HFFc6 (cell line): ENCODE results near the gene ENTREP1. TPM values are rescaled to one million over a fixed set of nuclear protein-coding genes. Genes with fewer than 3 reads are reported as not detected.

Source experiments
- DNase-seq: peaks from one replicate; pipeline ENCODE4 v3.0.0-alpha.2; 2018
- H3K27ac Mint-ChIP-seq: 2 replicates; pipeline ENCODE4 v1.8.0; 2020; ENCODE audit warnings: mild to moderate bottlenecking, mixed read lengths
- H3K27me3 Mint-ChIP-seq: 2 replicates; pipeline ENCODE4 v1.8.0; 2021; ENCODE audit warnings: mild to moderate bottlenecking, moderate library complexity, mixed read lengths; ENCODE audit not compliant: insufficient read depth
- H3K36me3 Mint-ChIP-seq: 2 replicates; pipeline ENCODE4 v1.8.0; 2021; ENCODE audit warnings: low read depth, mixed read lengths
- H3K4me1 Mint-ChIP-seq: 2 replicates; pipeline ENCODE4 v1.8.0; 2020; ENCODE audit warnings: low read depth, mixed read lengths
- H3K4me3 Mint-ChIP-seq: 2 replicates; pipeline ENCODE4 v1.8.0; 2020; ENCODE audit warnings: mild to moderate bottlenecking, moderate library complexity, mixed read lengths
- H3K9me3 Mint-ChIP-seq: 2 replicates; pipeline ENCODE4 v1.8.0; 2020; ENCODE audit warnings: mild to moderate bottlenecking, mixed read lengths
- total RNA-seq, 6 experiments: library from RNA; stranded (reverse); fragmentation: NEBNext Ultra II Directional; extraction: Animal tissue kit (Norgen Biotek cat#: 25700); gene quantifications; 2 replicates in 1 of 6; 3 replicates in 5 of 6; pipeline ENCODE4 v1.2.3, GENCODE V29; 2021
- TF ChIP-seq, protein P1 (sequence below): fragments of 200-600 bp; sonication (generic); IDR thresholded peaks from 2 replicates; pipeline ENCODE4 v1.5.0; 2021; ENCODE audit warnings: antibody characterized with exemption, mild to moderate bottlenecking

Gene ENTREP1
- total RNA-seq, 6 experiments from 2014 or later, result 0.09 TPM; not detected in 5

DNA sequence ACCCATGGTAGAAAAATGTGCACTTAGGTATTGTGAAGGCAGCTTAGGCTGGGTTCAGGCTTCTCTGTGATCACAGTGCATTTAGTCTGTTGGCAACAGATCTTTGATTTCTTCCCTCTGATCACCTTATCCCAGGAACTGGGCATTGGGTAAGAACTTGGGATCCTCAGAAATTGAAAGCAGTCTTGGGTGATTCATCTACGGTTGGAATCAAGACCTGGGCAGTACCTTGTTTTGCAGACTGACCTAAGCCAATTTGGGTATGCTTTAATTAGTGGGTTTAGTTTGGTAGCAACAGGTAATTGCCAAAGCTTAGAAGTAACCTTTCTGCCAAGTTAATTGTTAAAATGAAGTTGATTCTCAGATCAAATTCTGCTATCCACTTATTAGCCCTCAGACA lies 17.8 kb downstream of the ENTREP1 start:
- Mint-ChIP-seq H3K4me3 (no peak overlapping the region), H3K9me3 (no peaks in the 10 kb centered on the region), H3K27me3 (peaks cover 15% of the 10 kb centered on the region), H3K36me3 (no peaks in the 10 kb centered on the region), H3K4me1 (0 out of 2 replicates have a peak, but pooled peaks cover 5% of the 10 kb centered on the region), H3K27ac (no peak overlapping the region)
- TF ChIP-seq, protein P1, sequence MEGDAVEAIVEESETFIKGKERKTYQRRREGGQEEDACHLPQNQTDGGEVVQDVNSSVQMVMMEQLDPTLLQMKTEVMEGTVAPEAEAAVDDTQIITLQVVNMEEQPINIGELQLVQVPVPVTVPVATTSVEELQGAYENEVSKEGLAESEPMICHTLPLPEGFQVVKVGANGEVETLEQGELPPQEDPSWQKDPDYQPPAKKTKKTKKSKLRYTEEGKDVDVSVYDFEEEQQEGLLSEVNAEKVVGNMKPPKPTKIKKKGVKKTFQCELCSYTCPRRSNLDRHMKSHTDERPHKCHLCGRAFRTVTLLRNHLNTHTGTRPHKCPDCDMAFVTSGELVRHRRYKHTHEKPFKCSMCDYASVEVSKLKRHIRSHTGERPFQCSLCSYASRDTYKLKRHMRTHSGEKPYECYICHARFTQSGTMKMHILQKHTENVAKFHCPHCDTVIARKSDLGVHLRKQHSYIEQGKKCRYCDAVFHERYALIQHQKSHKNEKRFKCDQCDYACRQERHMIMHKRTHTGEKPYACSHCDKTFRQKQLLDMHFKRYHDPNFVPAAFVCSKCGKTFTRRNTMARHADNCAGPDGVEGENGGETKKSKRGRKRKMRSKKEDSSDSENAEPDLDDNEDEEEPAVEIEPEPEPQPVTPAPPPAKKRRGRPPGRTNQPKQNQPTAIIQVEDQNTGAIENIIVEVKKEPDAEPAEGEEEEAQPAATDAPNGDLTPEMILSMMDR, result no peak
- no peak for DNase-seq

DNA sequence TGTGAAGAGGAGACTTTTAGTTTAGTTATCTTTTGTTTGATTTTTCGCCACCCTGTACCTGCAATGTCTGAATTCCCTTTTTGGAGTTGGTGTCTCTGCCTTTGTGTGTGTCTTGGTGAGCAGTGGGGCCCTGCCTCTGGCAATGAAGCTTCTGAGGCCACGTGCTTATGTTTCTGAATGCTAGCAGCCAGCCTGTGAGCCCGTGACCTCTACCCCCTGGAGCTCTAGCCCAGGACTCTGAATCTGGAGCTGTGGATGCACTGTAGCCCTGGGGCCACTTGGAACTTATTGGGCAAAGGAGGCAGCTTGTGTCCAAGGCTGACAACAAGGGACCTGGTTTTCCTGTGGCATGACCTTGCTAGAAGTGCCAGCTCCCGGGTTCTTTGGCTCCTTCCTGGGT lies 19.4 kb downstream of the ENTREP1 start:
- no peaks in the 10 kb centered on the region for H3K36me3 Mint-ChIP-seq

DNA sequence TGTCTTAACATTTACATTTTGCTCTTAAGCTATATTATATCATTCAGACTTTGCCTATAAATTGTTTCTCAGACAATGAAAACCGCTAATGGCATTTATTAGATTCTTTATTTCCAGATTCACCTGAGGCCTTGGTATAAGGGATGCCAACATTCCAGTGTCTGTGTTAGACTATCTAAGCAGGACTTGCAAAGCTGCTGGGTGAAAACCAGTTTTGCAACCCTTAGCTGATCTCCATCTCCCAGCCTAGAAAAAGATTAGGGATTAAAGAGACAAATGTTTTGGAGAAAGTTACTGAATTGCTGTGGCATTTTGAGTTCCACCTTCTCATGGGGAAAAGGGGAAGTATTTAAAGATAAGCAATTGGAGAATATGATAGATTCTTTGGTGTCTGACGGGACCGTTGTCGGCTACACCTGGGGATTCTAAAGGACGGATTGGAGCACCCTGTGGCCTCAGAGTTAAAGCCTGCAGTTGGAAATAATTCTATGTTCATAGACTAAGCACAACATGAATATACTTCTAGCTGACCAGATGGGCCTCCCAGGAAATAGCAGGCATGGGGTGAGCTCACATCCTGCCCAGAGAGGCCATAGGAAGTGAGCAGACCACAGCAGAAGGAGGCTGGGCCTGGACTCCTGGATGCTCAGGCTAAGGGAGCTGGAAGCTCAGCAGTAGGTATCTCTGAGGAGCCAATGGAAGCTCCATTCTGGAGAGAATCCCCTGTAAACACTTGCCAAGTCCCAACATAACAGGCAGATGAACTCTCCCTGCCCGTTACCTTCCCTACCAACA lies 21.8 kb downstream of the ENTREP1 start:
- H3K27ac Mint-ChIP-seq, result no peak overlapping the region
- H3K36me3 Mint-ChIP-seq, result no peaks in the 10 kb centered on the region
- no peak for DNase-seq
- H3K9me3 Mint-ChIP-seq, result no peaks in the 10 kb centered on the region
- TF ChIP-seq, protein P1, result no peak
- peaks cover 9% of the 10 kb centered on the region for H3K27me3 Mint-ChIP-seq
- no peak overlapping the region for H3K4me3 Mint-ChIP-seq
- H3K4me1 Mint-ChIP-seq, result 0 out of 2 replicates have a peak, but pooled peaks cover 5% of the 10 kb centered on the region

More for the DNA sequence above, 19.4 kb downstream of the ENTREP1 start:
- 0 out of 2 replicates have a peak, but pooled peaks cover 5% of the 10 kb centered on the region for H3K4me1 Mint-ChIP-seq
- no peak for DNase-seq
- no peak overlapping the region for H3K4me3 Mint-ChIP-seq
- TF ChIP-seq, protein P1, result no peak
- no peaks in the 10 kb centered on the region for H3K9me3 Mint-ChIP-seq
- H3K27me3 Mint-ChIP-seq, result peaks cover 13% of the 10 kb centered on the region
- no peak overlapping the region for H3K27ac Mint-ChIP-seq

DNA sequence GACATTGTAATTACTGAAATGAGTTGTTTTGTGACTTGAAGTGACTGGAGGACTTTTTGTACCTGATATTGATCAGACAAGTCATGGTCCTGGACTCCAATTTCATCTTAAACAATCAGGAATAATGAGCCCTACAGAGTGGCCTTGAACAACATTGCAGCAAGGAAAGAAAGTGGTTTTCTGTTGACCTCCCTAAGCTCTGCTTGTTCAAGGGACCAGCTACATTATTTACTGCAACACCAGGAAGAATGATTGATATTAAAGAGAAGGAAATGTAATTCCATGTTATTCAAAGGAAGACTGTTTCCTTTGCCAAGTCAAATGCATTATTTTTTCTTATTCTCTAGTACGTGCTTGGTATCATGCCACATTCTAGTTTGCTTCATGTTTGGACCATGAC lies 22.6 kb downstream of the ENTREP1 start:
- Mint-ChIP-seq H3K27ac (no peak overlapping the region), H3K4me1 (0 out of 2 replicates have a peak, but pooled peaks cover 5% of the 10 kb centered on the region), H3K36me3 (no peaks in the 10 kb centered on the region), H3K4me3 (no peak overlapping the region), H3K9me3 (no peaks in the 10 kb centered on the region), H3K27me3 (peaks cover 8% of the 10 kb centered on the region)
- TF ChIP-seq, protein P1, result no peak
- no peak for DNase-seq

DNA sequence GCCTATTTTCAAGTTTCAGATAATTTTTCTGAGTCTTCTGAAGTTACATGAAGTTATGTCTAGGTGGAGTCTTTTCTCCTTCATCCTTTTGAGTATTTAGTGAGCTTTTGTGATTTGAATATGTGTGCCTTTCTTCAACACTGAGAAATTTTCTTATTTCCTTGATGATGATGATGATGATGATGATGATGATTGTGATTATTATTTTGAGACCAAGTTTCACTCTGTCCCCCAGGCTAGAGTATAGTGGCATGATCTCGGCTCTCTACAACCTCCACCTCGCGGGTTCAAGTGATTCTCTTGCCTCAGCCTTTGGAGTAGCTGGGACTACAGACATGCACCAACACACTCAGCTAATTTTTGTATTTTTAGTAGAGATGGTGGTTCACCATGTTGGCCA lies 26.2 kb downstream of the ENTREP1 start:
- Mint-ChIP-seq H3K4me3 (no peak overlapping the region), H3K27me3 (peaks cover 11% of the 10 kb centered on the region), H3K27ac (no peak overlapping the region)

More for the DNA sequence above, 26.2 kb downstream of the ENTREP1 start:
- TF ChIP-seq, protein P1, result no peak
- H3K36me3 Mint-ChIP-seq, result no peaks in the 10 kb centered on the region
- DNase-seq, result no peak
- 0 out of 2 replicates have a peak, but pooled peaks cover 5% of the 10 kb centered on the region for H3K4me1 Mint-ChIP-seq
- H3K9me3 Mint-ChIP-seq, result no peaks in the 10 kb centered on the region
